Esophagus (tissue), 2 donors: ENCODE data around the gene STAT6. TPM values are rescaled to one million over a fixed set of nuclear protein-coding genes. Genes with fewer than 3 reads are reported as not detected.

ENCODE experiments used
- H3K27ac ChIP-seq, 2 donors: one replicate each; pipeline ENCODE4 v1.5.1; 2013; ENCODE audit warnings: low read depth in 2 of 2, mild to moderate bottlenecking in 2 of 2, inconsistent platforms in 1 of 2, low read length in 1 of 2, moderate library complexity in 1 of 2
- H3K27me3 ChIP-seq, 2 donors: one replicate each; pipeline ENCODE4 v1.6.1; 2013; ENCODE audit warnings: low read length in 2 of 2, control low read depth in 1 of 2, mild to moderate bottlenecking in 1 of 2; ENCODE audit not compliant: insufficient read depth in 2 of 2, control insufficient read depth in 1 of 2
- H3K36me3 ChIP-seq, 2 donors: one replicate each; pipeline ENCODE4 v1.6.1; 2013; ENCODE audit warnings: low read length in 1 of 2; ENCODE audit not compliant: control insufficient read depth in 2 of 2, insufficient read depth in 2 of 2
- H3K4me1 ChIP-seq, 2 donors: one replicate each; pipeline ENCODE4 v1.6.1; 2013; ENCODE audit warnings: low read length in 1 of 2; ENCODE audit not compliant: control insufficient read depth in 2 of 2, insufficient read depth in 2 of 2
- H3K4me3 ChIP-seq, 2 donors: one replicate each; pipeline ENCODE4 v1.5.1; 2013; ENCODE audit warnings: low read length in 2 of 2, mild to moderate bottlenecking in 2 of 2, low read depth in 1 of 2, moderate library complexity in 1 of 2
- H3K9me3 ChIP-seq, 2 donors: one replicate each; pipeline ENCODE4 v1.6.1; 2013; ENCODE audit warnings: mild to moderate bottlenecking in 2 of 2, low read depth in 1 of 2, low read length in 1 of 2, moderate library complexity in 1 of 2; ENCODE audit not compliant: control insufficient read depth in 2 of 2, insufficient read depth in 1 of 2
- WGBS, 2 donors: extraction: QIAGEN DNeasy Blood & Tissue Kit; methylation state at CpG; one replicate each; pipeline ENCODE4 v1.1.7; 2013; 5-methylcytosine and 5-hydroxymethylcytosine counted together
- polyA plus RNA-seq, 2 donors: library from polyadenylated mRNA; stranded (reverse); fragments of 200-250 nt; gene quantifications; one replicate each; pipeline ENCODE4 v1.2.3, GENCODE V29; 2013
- donor health status: healthy with polysubstance abuse.
- donor health status: Bipolar disorder and iron deficiency.

Gene STAT6
- polyA plus RNA-seq, 2 donors: 101 to 145 TPM

- Histone ChIP-seq H3K4me1 (peaks cover 0 to 6% of the 10 kb centered on the region in 2 donors), H3K9me3 (no peaks in the 10 kb centered on the region), H3K4me3 (no peak overlapping the region), H3K27ac (peak overlapping the region; percentile 20 to 38), H3K36me3 (peaks cover 13 to 27% of the 10 kb centered on the region in 2 donors), H3K27me3 (no peaks in the 10 kb centered on the region)
- 71% methylated on average over 13 of the region's 13 CpGs for WGBS, 2 donors
Measured at GRCh38 chr12:57138526-57139272, 27.5 kb upstream of the STAT6 start.

GRCh38 chr12:57135527-57136326, 24.6 kb upstream of the STAT6 start:
- Histone ChIP-seq H3K36me3 (peaks cover 3 to 11% of the 10 kb centered on the region in 2 donors), H3K27me3 (no peaks in the 10 kb centered on the region), H3K9me3 (no peaks in the 10 kb centered on the region), H3K4me1 (peaks cover 8 to 10% of the 10 kb centered on the region in 2 donors), H3K27ac (peak overlapping the region; percentile 30 to 74), H3K4me3 (no peak overlapping the region)
- WGBS, 2 donors: 60 to 66% methylated on average over 17 to 18 of the region's 18 CpGs

GRCh38 chr12:57134949-57135348, 23.8 kb upstream of the STAT6 start:
- Histone ChIP-seq H3K27ac (peak overlapping the region; percentile 30 to 74), H3K36me3 (peaks cover 3 to 11% of the 10 kb centered on the region in 2 donors), H3K9me3 (no peaks in the 10 kb centered on the region), H3K27me3 (no peaks in the 10 kb centered on the region), H3K4me1 (peaks cover 8 to 10% of the 10 kb centered on the region in 2 donors), H3K4me3 (no peak overlapping the region)
- WGBS, 2 donors: 81 to 84% methylated on average over 9 of the region's 9 CpGs

- H3K27me3 ChIP-seq: no peaks in the 10 kb centered on the region
- H3K27ac ChIP-seq: peak overlapping the region; percentile 60 to 63
- peaks cover 0 to 6% of the 10 kb centered on the region in 2 donors for H3K36me3 ChIP-seq
- WGBS, 2 donors: 41 to 59% methylated on average over 6 of the region's 6 CpGs
- H3K4me1 ChIP-seq: peaks cover 8 to 10% of the 10 kb centered on the region in 2 donors
- no peak overlapping the region for H3K4me3 ChIP-seq
- no peaks in the 10 kb centered on the region for H3K9me3 ChIP-seq
Measured at GRCh38 chr12:57133916-57134315, 22.8 kb upstream of the STAT6 start.

GRCh38 chr12:57133013-57133569, 21.9 kb upstream of the STAT6 start:
- Histone ChIP-seq H3K27me3 (no peaks in the 10 kb centered on the region), H3K27ac (peak overlapping the region in 1 of 2 donors; percentile 35), H3K9me3 (no peaks in the 10 kb centered on the region), H3K4me1 (peaks cover 8 to 10% of the 10 kb centered on the region in 2 donors), H3K36me3 (peaks cover 0 to under 1% of the 10 kb centered on the region in 2 donors), H3K4me3 (no peak overlapping the region)
- WGBS, 2 donors: 62 to 67% methylated on average over 4 of the region's 4 CpGs

GRCh38 chr12:57131896-57132744, 21.0 kb upstream of the STAT6 start:
- H3K4me1 ChIP-seq: peaks cover 8 to 10% of the 10 kb centered on the region in 2 donors
- no peaks in the 10 kb centered on the region for H3K9me3 ChIP-seq
- H3K4me3 ChIP-seq: no peak overlapping the region
- no peaks in the 10 kb centered on the region for H3K27me3 ChIP-seq
- peak overlapping the region; percentile 17 to 44 for H3K27ac ChIP-seq
- no peaks in the 10 kb centered on the region for H3K36me3 ChIP-seq
- 56 to 62% methylated on average over 9 of the region's 9 CpGs for WGBS, 2 donors

GRCh38 chr12:57130941-57131340, 19.8 kb upstream of the STAT6 start:
- Histone ChIP-seq H3K27me3 (no peaks in the 10 kb centered on the region), H3K27ac (peak overlapping the region in 1 of 2 donors; percentile 43), H3K36me3 (no peaks in the 10 kb centered on the region), H3K4me1 (peaks cover 5 to 10% of the 10 kb centered on the region in 2 donors), H3K9me3 (no peaks in the 10 kb centered on the region), H3K4me3 (no peak overlapping the region)
- 57 to 58% methylated on average over 2 of the region's 2 CpGs for WGBS, 2 donors

- no peaks in the 10 kb centered on the region for H3K36me3 ChIP-seq
- H3K27me3 ChIP-seq: no peaks in the 10 kb centered on the region
- H3K27ac ChIP-seq: peak overlapping the region; percentile 84 to 98
- H3K9me3 ChIP-seq: no peaks in the 10 kb centered on the region
- H3K4me3 ChIP-seq: peak overlapping the region; percentile 64 to 68
- peaks cover 3 to 10% of the 10 kb centered on the region in 2 donors for H3K4me1 ChIP-seq
Measured at GRCh38 chr12:57129889-57130288, 18.7 kb upstream of the STAT6 start.

- H3K27me3 ChIP-seq: no peaks in the 10 kb centered on the region
- WGBS, 2 donors: 14 to 25% methylated on average over 10 to 12 of the region's 12 CpGs
- H3K4me1 ChIP-seq: peaks cover 3 to 10% of the 10 kb centered on the region in 2 donors
- peak overlapping the region; percentile 84 to 98 for H3K27ac ChIP-seq
- no peaks in the 10 kb centered on the region for H3K36me3 ChIP-seq
- peak overlapping the region; percentile 64 to 68 for H3K4me3 ChIP-seq
- H3K9me3 ChIP-seq: no peaks in the 10 kb centered on the region
Measured at GRCh38 chr12:57129321-57129842, 18.2 kb upstream of the STAT6 start.
